SK-N-SH treated with all-trans-retinoic acid at 6 μM for 48 hours (cell line): ENCODE measurements around the gene WDR20.

Source experiments
- ATAC-seq: fragments of 200-7000 bp; cut with Tn5 transposase; 3 replicates; pipeline ENCODE4 v1.9.1; 2020; ENCODE audit warnings: mild to moderate bottlenecking, moderate library complexity
- ARNTL ChIP-seq: fragments of 450-650 bp; formaldehyde crosslinking; IDR thresholded peaks from 2 replicates; pipeline ENCODE4 v1.5.0; 2020; ENCODE audit warnings: low read depth, mild to moderate bottlenecking, moderate library complexity, borderline replicate concordance
- BACH2 ChIP-seq: fragments of 250-450 bp; sonication (Bioruptor Pico); IDR thresholded peaks from 2 replicates; pipeline ENCODE4 v1.9.0; 2021; ENCODE audit warnings: mild to moderate bottlenecking, borderline replicate concordance
- CSDC2 ChIP-seq: fragments of 250-450 bp; sonication (Bioruptor Pico); IDR thresholded peaks from 2 replicates; pipeline ENCODE4 v1.5.0; 2020; ENCODE audit warnings: mild to moderate bottlenecking, moderate library complexity
- ESRRG ChIP-seq: fragments of 250-450 bp; sonication (Bioruptor Pico); IDR thresholded peaks from 2 replicates; pipeline ENCODE4 v1.6.1; 2021; ENCODE audit warnings: mild to moderate bottlenecking
- GLIS3 ChIP-seq: fragments of 250-450 bp; sonication (Bioruptor Pico); IDR thresholded peaks from 2 replicates; pipeline ENCODE4 v1.5.0; 2020; ENCODE audit warnings: mild to moderate bottlenecking, moderate library complexity
- ISL1 ChIP-seq: fragments of 250-450 bp; sonication (Bioruptor Pico); IDR thresholded peaks from 2 replicates; pipeline ENCODE4 v2.1.2; 2022; ENCODE audit warnings: mild to moderate bottlenecking, moderate library complexity
- OSR1 ChIP-seq: fragments of 250-450 bp; sonication (Bioruptor Pico); IDR thresholded peaks from 2 replicates; pipeline ENCODE4 v1.8.0; 2022; ENCODE audit warnings: moderate library complexity, mild to moderate bottlenecking, inconsistent platforms
- PPARA ChIP-seq: fragments of 250-450 bp; sonication (Bioruptor Pico); IDR thresholded peaks from 2 replicates; pipeline ENCODE4 v1.5.0; 2020; ENCODE audit warnings: mild to moderate bottlenecking, borderline replicate concordance
- RARB ChIP-seq: fragments of 250-450 bp; sonication (Bioruptor Pico); IDR thresholded peaks from 2 replicates; pipeline ENCODE4 v1.8.0; 2021; ENCODE audit warnings: mild to moderate bottlenecking, moderate library complexity
- SNAI2 ChIP-seq: fragments of 250-450 bp; sonication (Bioruptor Pico); IDR thresholded peaks from 2 replicates; pipeline ENCODE4 v1.5.0; 2020; ENCODE audit warnings: mild to moderate bottlenecking, moderate library complexity
- TCF4 ChIP-seq: fragments of 250-450 bp; sonication (Bioruptor Pico); IDR thresholded peaks from 2 replicates; pipeline ENCODE4 v1.8.0; 2021; ENCODE audit warnings: mild to moderate bottlenecking, moderate library complexity, borderline replicate concordance
- TOX ChIP-seq: fragments of 250-450 bp; sonication (Bioruptor Pico); IDR thresholded peaks from 2 replicates; pipeline ENCODE4 v1.8.0; 2021; ENCODE audit warnings: mild to moderate bottlenecking, moderate library complexity, borderline replicate concordance
- ZC3H10 ChIP-seq: fragments of 250-450 bp; sonication (Bioruptor Pico); IDR thresholded peaks from 2 replicates; pipeline ENCODE4 v1.5.1; 2021; ENCODE audit warnings: mild to moderate bottlenecking, moderate library complexity
- ZFP3 ChIP-seq: fragments of 250-450 bp; sonication (Bioruptor Pico); IDR thresholded peaks from 2 replicates; pipeline ENCODE4 v1.5.0; 2020; ENCODE audit warnings: mild to moderate bottlenecking, moderate library complexity
- ZFP30 ChIP-seq: fragments of 450-650 bp; formaldehyde crosslinking; IDR thresholded peaks from 2 replicates; pipeline ENCODE4 v1.5.0; 2022; ENCODE audit warnings: mild to moderate bottlenecking, moderate library complexity
- ZNF565 ChIP-seq: fragments of 450-650 bp; formaldehyde crosslinking; conservative IDR thresholded peaks from 2 replicates; pipeline ENCODE4 v1.5.0; 2020; ENCODE audit warnings: low read depth, mild to moderate bottlenecking, moderate library complexity
- ZNF8 ChIP-seq: fragments of 450-650 bp; formaldehyde crosslinking; IDR thresholded peaks from 2 replicates; pipeline ENCODE4 v1.5.0; 2020; ENCODE audit warnings: mild to moderate bottlenecking, moderate library complexity
- TF ChIP-seq, protein P1 (sequence below): fragments of 250-450 bp; sonication (Bioruptor Pico); IDR thresholded peaks from 2 replicates; pipeline ENCODE4 v1.5.1; 2021; ENCODE audit warnings: mild to moderate bottlenecking, moderate library complexity
- TF ChIP-seq, protein P2 (sequence below): fragments of 250-450 bp; sonication (Bioruptor Pico); IDR thresholded peaks from 2 replicates; pipeline ENCODE4 v1.5.1; 2020; ENCODE audit warnings: low read depth, mild to moderate bottlenecking, moderate library complexity
- TF ChIP-seq, protein P3 (sequence below): fragments of 250-450 bp; sonication (Bioruptor Pico); IDR thresholded peaks from 2 replicates; pipeline ENCODE4 v1.5.0; 2020; ENCODE audit warnings: mild to moderate bottlenecking, moderate library complexity
- TF ChIP-seq, protein P4 (sequence below): fragments of 250-450 bp; sonication (Bioruptor Pico); IDR thresholded peaks from 2 replicates; pipeline ENCODE4 v1.8.0; 2021; ENCODE audit warnings: low read depth, mild to moderate bottlenecking, moderate library complexity, borderline replicate concordance
- TF ChIP-seq, protein P5 (sequence below): fragments of 250-450 bp; sonication (Bioruptor Pico); IDR thresholded peaks from 2 replicates; pipeline ENCODE4 v1.8.0; 2020; ENCODE audit warnings: mild to moderate bottlenecking, moderate library complexity, borderline replicate concordance

Gene WDR20

DNA sequence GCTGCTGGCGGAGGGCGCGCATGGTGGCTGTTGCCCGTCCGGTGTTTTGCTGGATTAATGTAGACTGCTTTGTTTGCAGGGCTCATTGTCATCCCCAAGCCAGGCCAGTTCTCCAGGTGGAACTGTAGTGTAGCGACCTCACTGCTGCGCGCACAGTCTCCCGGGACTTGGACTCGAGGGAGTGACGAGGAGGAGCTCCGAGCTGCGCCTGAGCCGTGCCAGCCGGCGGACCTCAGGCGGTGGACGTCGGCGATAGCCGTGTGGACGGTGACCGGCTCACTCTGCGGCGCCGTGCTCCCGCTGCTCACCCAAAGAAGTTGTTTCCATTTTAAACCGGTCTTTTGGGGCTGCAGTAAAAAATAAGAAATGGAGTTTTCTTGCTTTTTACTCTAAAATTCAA is 83.1 kb downstream of the WDR20 start:
- TF ChIP-seq TCF4 (CRISPR knock-in tag) (no peak), ZFP3 (no peak), ISL1 (CRISPR knock-in tag) (no peak), CSDC2 (CRISPR knock-in tag) (no peak), SNAI2 (no peak), BACH2 (CRISPR knock-in tag) (no peak), PPARA (CRISPR knock-in tag) (no peak), ARNTL (no peak), GLIS3 (CRISPR knock-in tag) (no peak), RARB (CRISPR knock-in tag) (no peak), OSR1 (CRISPR knock-in tag) (no peak), ZNF565 (CRISPR knock-in tag) (no peak), ZFP30 (CRISPR knock-in tag) (no peak)
- TF ChIP-seq, protein P1, sequence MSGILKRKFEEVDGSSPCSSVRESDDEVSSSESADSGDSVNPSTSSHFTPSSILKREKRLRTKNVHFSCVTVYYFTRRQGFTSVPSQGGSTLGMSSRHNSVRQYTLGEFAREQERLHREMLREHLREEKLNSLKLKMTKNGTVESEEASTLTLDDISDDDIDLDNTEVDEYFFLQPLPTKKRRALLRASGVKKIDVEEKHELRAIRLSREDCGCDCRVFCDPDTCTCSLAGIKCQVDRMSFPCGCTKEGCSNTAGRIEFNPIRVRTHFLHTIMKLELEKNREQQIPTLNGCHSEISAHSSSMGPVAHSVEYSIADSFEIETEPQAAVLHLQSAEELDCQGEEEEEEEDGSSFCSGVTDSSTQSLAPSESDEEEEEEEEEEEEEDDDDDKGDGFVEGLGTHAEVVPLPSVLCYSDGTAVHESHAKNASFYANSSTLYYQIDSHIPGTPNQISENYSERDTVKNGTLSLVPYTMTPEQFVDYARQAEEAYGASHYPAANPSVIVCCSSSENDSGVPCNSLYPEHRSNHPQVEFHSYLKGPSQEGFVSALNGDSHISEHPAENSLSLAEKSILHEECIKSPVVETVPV (CRISPR knock-in tag): no peak
- TF ChIP-seq, protein P2, sequence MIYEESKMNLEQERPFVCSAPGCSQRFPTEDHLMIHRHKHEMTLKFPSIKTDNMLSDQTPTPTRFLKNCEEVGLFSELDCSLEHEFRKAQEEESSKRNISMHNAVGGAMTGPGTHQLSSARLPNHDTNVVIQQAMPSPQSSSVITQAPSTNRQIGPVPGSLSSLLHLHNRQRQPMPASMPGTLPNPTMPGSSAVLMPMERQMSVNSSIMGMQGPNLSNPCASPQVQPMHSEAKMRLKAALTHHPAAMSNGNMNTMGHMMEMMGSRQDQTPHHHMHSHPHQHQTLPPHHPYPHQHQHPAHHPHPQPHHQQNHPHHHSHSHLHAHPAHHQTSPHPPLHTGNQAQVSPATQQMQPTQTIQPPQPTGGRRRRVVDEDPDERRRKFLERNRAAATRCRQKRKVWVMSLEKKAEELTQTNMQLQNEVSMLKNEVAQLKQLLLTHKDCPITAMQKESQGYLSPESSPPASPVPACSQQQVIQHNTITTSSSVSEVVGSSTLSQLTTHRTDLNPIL (CRISPR knock-in tag): no peak
- no peak for ATAC-seq

DNA sequence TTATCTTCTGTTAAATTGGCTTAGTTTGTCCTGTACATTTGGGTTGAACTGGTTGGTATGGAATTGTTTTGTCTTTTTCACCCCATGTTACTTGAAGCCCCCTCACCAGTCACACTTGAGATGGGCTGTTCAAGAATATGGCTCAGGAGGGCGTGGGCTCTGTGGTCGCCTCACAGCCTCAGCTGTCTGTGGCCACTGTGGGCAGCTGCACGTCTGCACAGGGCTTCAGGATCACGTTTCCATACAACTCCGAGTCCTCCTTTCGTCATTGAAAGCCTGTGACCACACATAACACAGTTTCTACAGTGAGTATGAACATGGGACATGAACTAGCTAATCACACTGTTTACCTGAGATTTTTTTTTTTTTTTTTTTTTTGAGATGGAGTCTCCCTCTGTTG is 84.0 kb downstream of the WDR20 start:
- TF ChIP-seq GLIS3 (CRISPR knock-in tag): no peak
- TF ChIP-seq, protein P1 (CRISPR knock-in tag): no peak
- no peak for TF ChIP-seq ZNF8 (CRISPR knock-in tag)
- no peak for TF ChIP-seq ESRRG (CRISPR knock-in tag)
- TF ChIP-seq OSR1 (CRISPR knock-in tag): no peak
- TF ChIP-seq ISL1 (CRISPR knock-in tag): no peak
- TF ChIP-seq ARNTL: no peak
- no peak for TF ChIP-seq ZNF565 (CRISPR knock-in tag)
- TF ChIP-seq, protein P3, sequence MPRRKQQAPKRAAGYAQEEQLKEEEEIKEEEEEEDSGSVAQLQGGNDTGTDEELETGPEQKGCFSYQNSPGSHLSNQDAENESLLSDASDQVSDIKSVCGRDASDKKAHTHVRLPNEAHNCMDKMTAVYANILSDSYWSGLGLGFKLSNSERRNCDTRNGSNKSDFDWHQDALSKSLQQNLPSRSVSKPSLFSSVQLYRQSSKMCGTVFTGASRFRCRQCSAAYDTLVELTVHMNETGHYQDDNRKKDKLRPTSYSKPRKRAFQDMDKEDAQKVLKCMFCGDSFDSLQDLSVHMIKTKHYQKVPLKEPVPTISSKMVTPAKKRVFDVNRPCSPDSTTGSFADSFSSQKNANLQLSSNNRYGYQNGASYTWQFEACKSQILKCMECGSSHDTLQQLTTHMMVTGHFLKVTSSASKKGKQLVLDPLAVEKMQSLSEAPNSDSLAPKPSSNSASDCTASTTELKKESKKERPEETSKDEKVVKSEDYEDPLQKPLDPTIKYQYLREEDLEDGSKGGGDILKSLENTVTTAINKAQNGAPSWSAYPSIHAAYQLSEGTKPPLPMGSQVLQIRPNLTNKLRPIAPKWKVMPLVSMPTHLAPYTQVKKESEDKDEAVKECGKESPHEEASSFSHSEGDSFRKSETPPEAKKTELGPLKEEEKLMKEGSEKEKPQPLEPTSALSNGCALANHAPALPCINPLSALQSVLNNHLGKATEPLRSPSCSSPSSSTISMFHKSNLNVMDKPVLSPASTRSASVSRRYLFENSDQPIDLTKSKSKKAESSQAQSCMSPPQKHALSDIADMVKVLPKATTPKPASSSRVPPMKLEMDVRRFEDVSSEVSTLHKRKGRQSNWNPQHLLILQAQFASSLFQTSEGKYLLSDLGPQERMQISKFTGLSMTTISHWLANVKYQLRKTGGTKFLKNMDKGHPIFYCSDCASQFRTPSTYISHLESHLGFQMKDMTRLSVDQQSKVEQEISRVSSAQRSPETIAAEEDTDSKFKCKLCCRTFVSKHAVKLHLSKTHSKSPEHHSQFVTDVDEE (CRISPR knock-in tag): no peak
- no peak for TF ChIP-seq TOX (CRISPR knock-in tag)
- TF ChIP-seq ZC3H10 (CRISPR knock-in tag): no peak
- TF ChIP-seq, protein P4, sequence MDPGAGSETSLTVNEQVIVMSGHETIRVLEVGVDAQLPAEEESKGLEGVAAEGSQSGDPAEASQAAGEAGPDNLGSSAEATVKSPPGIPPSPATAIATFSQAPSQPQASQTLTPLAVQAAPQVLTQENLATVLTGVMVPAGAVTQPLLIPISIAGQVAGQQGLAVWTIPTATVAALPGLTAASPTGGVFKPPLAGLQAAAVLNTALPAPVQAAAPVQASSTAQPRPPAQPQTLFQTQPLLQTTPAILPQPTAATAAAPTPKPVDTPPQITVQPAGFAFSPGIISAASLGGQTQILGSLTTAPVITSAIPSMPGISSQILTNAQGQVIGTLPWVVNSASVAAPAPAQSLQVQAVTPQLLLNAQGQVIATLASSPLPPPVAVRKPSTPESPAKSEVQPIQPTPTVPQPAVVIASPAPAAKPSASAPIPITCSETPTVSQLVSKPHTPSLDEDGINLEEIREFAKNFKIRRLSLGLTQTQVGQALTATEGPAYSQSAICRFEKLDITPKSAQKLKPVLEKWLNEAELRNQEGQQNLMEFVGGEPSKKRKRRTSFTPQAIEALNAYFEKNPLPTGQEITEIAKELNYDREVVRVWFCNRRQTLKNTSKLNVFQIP (CRISPR knock-in tag): no peak
- no peak for TF ChIP-seq ZFP30 (CRISPR knock-in tag)
- no peak for TF ChIP-seq SNAI2
- TF ChIP-seq PPARA (CRISPR knock-in tag): no peak
- TF ChIP-seq, protein P5, sequence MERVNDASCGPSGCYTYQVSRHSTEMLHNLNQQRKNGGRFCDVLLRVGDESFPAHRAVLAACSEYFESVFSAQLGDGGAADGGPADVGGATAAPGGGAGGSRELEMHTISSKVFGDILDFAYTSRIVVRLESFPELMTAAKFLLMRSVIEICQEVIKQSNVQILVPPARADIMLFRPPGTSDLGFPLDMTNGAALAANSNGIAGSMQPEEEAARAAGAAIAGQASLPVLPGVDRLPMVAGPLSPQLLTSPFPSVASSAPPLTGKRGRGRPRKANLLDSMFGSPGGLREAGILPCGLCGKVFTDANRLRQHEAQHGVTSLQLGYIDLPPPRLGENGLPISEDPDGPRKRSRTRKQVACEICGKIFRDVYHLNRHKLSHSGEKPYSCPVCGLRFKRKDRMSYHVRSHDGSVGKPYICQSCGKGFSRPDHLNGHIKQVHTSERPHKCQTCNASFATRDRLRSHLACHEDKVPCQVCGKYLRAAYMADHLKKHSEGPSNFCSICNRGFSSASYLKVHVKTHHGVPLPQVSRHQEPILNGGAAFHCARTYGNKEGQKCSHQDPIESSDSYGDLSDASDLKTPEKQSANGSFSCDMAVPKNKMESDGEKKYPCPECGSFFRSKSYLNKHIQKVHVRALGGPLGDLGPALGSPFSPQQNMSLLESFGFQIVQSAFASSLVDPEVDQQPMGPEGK (CRISPR knock-in tag): no peak
- TF ChIP-seq, protein P2 (CRISPR knock-in tag): no peak
- no peak for TF ChIP-seq ZFP3
- no peak for TF ChIP-seq RARB (CRISPR knock-in tag)
- no peak for TF ChIP-seq BACH2 (CRISPR knock-in tag)
- no peak for ATAC-seq
